ENCODE data around the gene TLK1. TPM values are rescaled to one million over a fixed set of nuclear protein-coding genes. Genes with fewer than 3 reads are reported as not detected.
"Not testable (repeated sequence)": the region's sequence is repeated elsewhere in the genome, so short reads cannot be mapped to it uniquely, and the experiment has no call there.

Gene TLK1
- total and polyA plus RNA-seq, 9 donors, result 15.9 to 77.4 (median 61.7) TPM

DNA sequence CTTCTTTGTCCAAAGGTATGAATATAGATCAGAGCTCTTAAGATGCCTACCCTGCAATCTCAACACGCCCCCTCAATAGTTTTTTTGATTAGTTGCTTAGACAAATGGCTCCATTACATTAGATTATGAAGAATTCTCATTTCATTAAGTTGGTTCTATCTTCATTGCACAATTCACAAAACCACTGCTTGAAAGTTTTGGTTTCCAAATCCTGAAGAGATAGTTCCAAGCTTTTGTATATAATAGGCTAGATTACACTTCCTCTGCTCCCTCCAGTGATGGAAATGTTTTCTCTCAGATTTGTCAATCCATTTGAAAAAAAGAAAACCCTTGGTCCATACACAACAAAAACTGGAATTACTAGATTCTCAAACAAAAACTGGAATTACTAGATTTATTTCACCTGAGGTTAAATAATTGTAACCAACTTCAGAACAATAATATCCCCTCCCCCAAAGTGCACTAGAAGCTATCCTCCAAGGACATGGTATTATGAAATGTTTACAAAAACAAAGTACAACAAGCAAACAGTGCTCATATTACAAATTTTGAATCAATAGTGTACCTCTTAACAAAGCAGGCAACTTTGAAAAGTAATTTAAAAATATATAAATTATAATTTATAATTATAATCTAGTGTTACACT is 6.8 kb upstream of the TLK1 start:
- no peaks in the 10 kb centered on the region for H3K9me3 ChIP-seq

GRCh38 chr2:171166328-171166983 is 5.8 kb upstream of the TLK1 start:
- DNase-seq, result no peak
- no peaks in the 10 kb centered on the region for H3K27me3 ChIP-seq
- intact Hi-C loops (cut with DNase I), result loop anchor here in 2 of 4 donors (10.0 kb wide), 2 partner anchors 248 to 268 kb away; partner anchors contain the start of genes DCAF17 (in 1 of the 2) and METTL8 (in 1 of the 2)
- H3K36me3 ChIP-seq, result no peaks in the 10 kb centered on the region
- no peak overlapping the region for H3K27ac ChIP-seq
- 28 to 54% (median 38%) methylated on average over 6 of the region's 6 CpGs for WGBS, 3 donors
- no peak overlapping the region for H3K4me3 ChIP-seq
- TF ChIP-seq CTCF (IDR thresholded peaks at IDR 0.05) (no peak), POLR2A (IDR thresholded peaks at IDR 0.05) (no peak), EP300 (IDR thresholded peaks at IDR 0.05) (no peak)
- H3K9me3 ChIP-seq, result no peaks in the 10 kb centered on the region
- peaks cover 5% of the 10 kb centered on the region for H3K4me1 ChIP-seq (ENCODE audit: insufficient read depth)

More for the DNA sequence above, 6.8 kb upstream of the TLK1 start:
- DNase-seq, result no peak
- no peaks in the 10 kb centered on the region for H3K27me3 ChIP-seq
- no peak overlapping the region for H3K4me3 ChIP-seq
- 88 to 97% (median 91%) methylated on average over 1 of the region's 1 CpG for WGBS, 3 donors
- no peak overlapping the region for H3K27ac ChIP-seq
- intact Hi-C loops (cut with DNase I), result loop anchor here in 2 of 4 donors (10.0 kb wide), 2 partner anchors 247 to 267 kb away; partner anchors contain the start of genes DCAF17 (in 1 of the 2) and METTL8 (in 1 of the 2)
- H3K4me1 ChIP-seq (ENCODE audit: insufficient read depth), result peaks cover 5% of the 10 kb centered on the region
- H3K36me3 ChIP-seq, result no peaks in the 10 kb centered on the region
- no peak for TF ChIP-seq CTCF (IDR thresholded peaks at IDR 0.05)
- TF ChIP-seq POLR2A (IDR thresholded peaks at IDR 0.05), result no peak
- TF ChIP-seq EP300 (IDR thresholded peaks at IDR 0.05), result no peak

GRCh38 chr2:171165967-171166327 is 5.3 kb upstream of the TLK1 start:
- whole genome bisulfite sequencing, 3 donors, result 88 to 96% (median 94%) methylated on average over 1 of the region's 1 CpG
- Histone ChIP-seq H3K9me3 (no peaks in the 10 kb centered on the region), H3K4me3 (no peak overlapping the region), H3K4me1 (ENCODE audit: insufficient read depth) (peaks cover 5% of the 10 kb centered on the region), H3K27ac (no peak overlapping the region), H3K27me3 (no peaks in the 10 kb centered on the region), H3K36me3 (no peaks in the 10 kb centered on the region)
- intact Hi-C loops (cut with DNase I), result loop anchor here in 2 of 4 donors (10.0 kb wide), 2 partner anchors 249 to 269 kb away; partner anchors contain the start of genes DCAF17 (in 1 of the 2) and METTL8 (in 1 of the 2)
- TF ChIP-seq CTCF (IDR thresholded peaks at IDR 0.05), result no peak
- DNase-seq, result no peak

DNA sequence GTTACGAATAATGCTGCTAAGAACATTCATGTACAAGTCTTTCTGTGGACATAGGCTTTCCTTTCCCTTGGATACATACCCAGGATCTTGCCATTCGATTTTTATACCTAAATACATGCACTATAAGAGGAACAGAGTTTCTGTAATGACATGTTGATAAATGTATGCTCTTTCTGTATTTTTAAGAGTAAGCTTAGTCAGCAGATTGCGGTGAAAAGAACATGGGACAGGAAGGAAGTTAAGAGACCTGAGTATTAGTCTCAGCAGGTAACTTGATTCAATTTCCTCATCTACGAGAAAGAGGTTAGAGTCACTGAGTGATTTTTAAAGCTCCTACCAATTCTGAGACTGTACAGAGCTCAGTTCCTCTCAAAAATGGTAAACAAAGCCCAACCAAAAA is 2.6 kb upstream of the TLK1 start:
- 92 to 96% (median 93%) methylated on average over 4 of the region's 4 CpGs for WGBS, 3 donors
- Histone ChIP-seq H3K36me3 (no peaks in the 10 kb centered on the region), H3K4me3 (no peak overlapping the region), H3K9me3 (no peaks in the 10 kb centered on the region), H3K4me1 (ENCODE audit: insufficient read depth) (peaks cover 4% of the 10 kb centered on the region), H3K27me3 (no peaks in the 10 kb centered on the region), H3K27ac (no peak overlapping the region)
- TF ChIP-seq POLR2A (IDR thresholded peaks at IDR 0.05) (no peak), EP300 (IDR thresholded peaks at IDR 0.05) (no peak), CTCF (IDR thresholded peaks at IDR 0.05) (no peak)
- intact Hi-C loops (cut with DNase I), result loop anchor here in 2 of 4 donors (5.0 to 10.0 kb wide), 3 partner anchors 191 to 272 kb away; partner anchors contain the start of genes DCAF17 (in 1 of the 2) and METTL8 (in 1 of the 2)
- DNase-seq, result no peak

DNA sequence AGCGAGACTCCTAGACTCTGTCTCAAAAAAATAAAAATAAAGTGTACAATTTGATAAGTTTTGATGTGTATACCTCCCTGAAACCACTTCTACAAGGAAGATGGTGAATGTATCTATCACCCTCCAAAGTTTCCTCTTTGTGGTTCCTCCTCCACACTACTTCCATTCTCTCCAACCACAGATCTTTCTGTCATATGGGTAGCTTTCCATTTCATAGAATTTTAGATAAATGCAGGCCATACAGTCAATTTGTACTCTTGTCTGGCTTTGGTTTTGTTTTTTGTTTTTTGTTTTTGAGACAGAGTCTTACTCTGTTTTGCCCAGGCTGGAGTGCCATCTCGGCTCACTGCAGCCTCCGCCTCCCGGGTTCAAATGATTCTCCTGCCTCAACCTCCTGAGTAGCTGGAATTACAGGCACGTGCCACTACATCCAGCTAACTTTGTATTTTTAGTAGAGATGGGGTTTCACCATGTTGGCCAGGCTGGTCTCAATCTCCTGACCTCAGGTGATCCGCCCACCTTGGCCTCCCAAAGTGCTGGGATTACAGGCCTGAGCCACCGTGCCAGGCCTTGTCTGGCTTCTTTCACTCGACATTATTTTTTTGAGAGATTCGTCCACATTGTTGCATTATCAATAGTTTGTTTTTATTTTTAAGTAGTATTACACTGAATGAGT is 2.0 kb upstream of the TLK1 start:
- not testable (repeated sequence) for H3K27me3 ChIP-seq; H3K4me1 ChIP-seq (ENCODE audit: insufficient read depth); H3K9me3 ChIP-seq; H3K4me3 ChIP-seq; H3K36me3 ChIP-seq; H3K27ac ChIP-seq; DNase-seq
- 83 to 95% (median 91%) methylated on average over 9 of the region's 9 CpGs for WGBS, 3 donors
- intact Hi-C loops (cut with DNase I), result loop anchor here in 2 of 4 donors (5.0 to 10.0 kb wide), 3 partner anchors 190 to 272 kb away; partner anchors contain the start of genes DCAF17 (in 1 of the 2) and METTL8 (in 1 of the 2)
